HEK293 (cell line): ENCODE results near the gene BIK.

Experiments used
- CTCF ChIP-seq: fragments of 450-650 bp; formaldehyde crosslinking; IDR thresholded peaks from 2 replicates; pipeline ENCODE4 v1.5.1; 2016; ENCODE audit warnings: missing biosample characterization, missing genetic modification characterization
- REST ChIP-seq: fragments of 450-650 bp; formaldehyde crosslinking; IDR thresholded peaks from 2 replicates; pipeline ENCODE4 v1.5.1; 2016; ENCODE audit warnings: missing biosample characterization, missing genetic modification characterization
- TCF7L2 ChIP-seq: IDR thresholded peaks from 2 replicates; pipeline ENCODE4 v1.6.1; 2011; ENCODE audit warnings: low read depth, mild to moderate bottlenecking, inconsistent platforms, low read length, moderate library complexity, borderline replicate concordance
- TSHZ1 ChIP-seq: fragments of 450-650 bp; formaldehyde crosslinking; IDR thresholded peaks from 2 replicates; pipeline ENCODE4 v1.5.1; 2016; ENCODE audit warnings: missing biosample characterization, missing genetic modification characterization, borderline replicate concordance
- YY1 ChIP-seq: fragments of 450-650 bp; formaldehyde crosslinking; IDR thresholded peaks from 2 replicates; pipeline ENCODE4 v1.5.1; 2018; ENCODE audit warnings: missing biosample characterization, missing genetic modification characterization
- ZBTB10 ChIP-seq: fragments of 450-650 bp; formaldehyde crosslinking; IDR thresholded peaks from 2 replicates; pipeline ENCODE4 v1.5.1; 2016; ENCODE audit warnings: missing biosample characterization, missing genetic modification characterization
- ZNF214 ChIP-seq: fragments of 450-650 bp; formaldehyde crosslinking; IDR thresholded peaks from 2 replicates; pipeline ENCODE4 v1.5.1; 2017; ENCODE audit warnings: missing biosample characterization, mild to moderate bottlenecking, missing genetic modification characterization, borderline replicate concordance
- ZNF48 ChIP-seq: fragments of 450-650 bp; formaldehyde crosslinking; IDR thresholded peaks from 2 replicates; pipeline ENCODE4 v1.5.1; 2016; ENCODE audit warnings: missing biosample characterization, missing genetic modification characterization
- ZNF501 ChIP-seq: fragments of 450-650 bp; formaldehyde crosslinking; IDR thresholded peaks from 2 replicates; pipeline ENCODE4 v1.5.1; 2016; ENCODE audit warnings: missing biosample characterization, missing genetic modification characterization
- ZNF777 ChIP-seq: fragments of 450-650 bp; formaldehyde crosslinking; IDR thresholded peaks from 2 replicates; pipeline ENCODE4 v1.5.1; 2017; ENCODE audit warnings: missing biosample characterization, missing genetic modification characterization, borderline replicate concordance
- ZNF843 ChIP-seq: fragments of 450-650 bp; formaldehyde crosslinking; IDR thresholded peaks from 2 replicates; pipeline ENCODE4 v1.5.1; 2016; ENCODE audit warnings: missing biosample characterization, missing genetic modification characterization

- peak; percentile 43; the same call in 1 of the 2 replicates for TF ChIP-seq CTCF (tag by site-specific recombination)
- no peak for TF ChIP-seq TCF7L2
- no peak for TF ChIP-seq ZNF214 (tag by site-specific recombination)
- no peak for TF ChIP-seq ZBTB10 (tag by site-specific recombination)
- TF ChIP-seq ZNF48 (tag by site-specific recombination) = no peak
- TF ChIP-seq ZNF501 (tag by site-specific recombination) = no peak
- TF ChIP-seq TSHZ1 (tag by site-specific recombination) = no peak
- no peak for TF ChIP-seq ZNF843 (tag by site-specific recombination)
- no peak for TF ChIP-seq YY1 (tag by site-specific recombination)
- TF ChIP-seq REST (tag by site-specific recombination) = no peak
- TF ChIP-seq ZNF777 (tag by site-specific recombination) = no peak
Measured at GRCh38 chr22:43159484-43160178, 49.1 kb downstream of the BIK start.
